Endothelial cell of umbilical vein (primary cell): ENCODE results near the gene TANGO2. TPM values are rescaled to one million over a fixed set of nuclear protein-coding genes. Genes with fewer than 3 reads are reported as not detected.

Source experiments
- BruUV-seq: library from RNA; stranded (reverse); fragments of 400-500 nt; replicated peaks from 2 replicates; lab custom pipeline; 2021; lab: Mats Ljungman, UMichigan
- CTCF ChIA-PET: fragments of 300-600, 350-600 bp; sonication (Branson Sonifier 250); formaldehyde crosslinking; loops from one replicate; lab custom pipeline; 2021; ENCODE audit warnings: antibody characterized with exemption, inconsistent platforms; lab: Charles Lee
- POLR2A ChIA-PET: fragments of 300-600, 350-600 bp; sonication (Branson Sonifier 250); formaldehyde crosslinking; loops from one replicate; lab custom pipeline; 2021; ENCODE audit warnings: antibody characterized with exemption, inconsistent platforms; lab: Charles Lee
- DNase-seq: peaks from one replicate; pipeline ENCODE4 v3.0.0-alpha.2; 2011; ENCODE audit warnings: low read depth, low spot score
- FAIRE-seq: peaks from 2 replicates; lab custom pipeline; 2011; peaks lifted over from hg19 to GRCh38; lab: Jason Lieb, UNC
- H2AFZ ChIP-seq: 2 replicates; pipeline ENCODE4 v1.6.0; 2012; ENCODE audit warnings: low read depth, low read length, control low read depth, inconsistent platforms
- H3K27ac ChIP-seq: 2 replicates; pipeline ENCODE4 v1.5.1; 2011; ENCODE audit warnings: low read depth, mild to moderate bottlenecking, control low read depth, low read length, moderate library complexity; ENCODE audit not compliant: insufficient read depth
- H3K27me3 ChIP-seq, 2 experiments: 2 replicates each; pipeline versions ENCODE4 v1.6.0 to v1.6.1; 2011; ENCODE audit warnings: low read length in 2 of 2, mixed read lengths in 1 of 2; ENCODE audit not compliant: control insufficient read depth in 2 of 2, insufficient read depth in 2 of 2
- H3K36me3 ChIP-seq, 2 experiments: 2 replicates in 1 of 2; 3 replicates in 1 of 2; pipeline ENCODE4 v1.5.1; 2011; ENCODE audit warnings: low read length in 2 of 2, mild to moderate bottlenecking in 1 of 2, moderate library complexity in 1 of 2; ENCODE audit not compliant: control insufficient read depth in 2 of 2, insufficient read depth in 2 of 2; ENCODE audit errors: extremely low read depth in 1 of 2
- H3K4me1 ChIP-seq: 3 replicates; pipeline ENCODE4 v1.5.1; 2011; ENCODE audit warnings: mild to moderate bottlenecking, low read length; ENCODE audit not compliant: control insufficient read depth, insufficient read depth; ENCODE audit errors: extremely low read depth
- H3K4me2 ChIP-seq: 2 replicates; pipeline ENCODE4 v1.6.1; 2011; ENCODE audit warnings: low read length, control low read depth, mixed read lengths; ENCODE audit not compliant: insufficient read depth
- H3K4me3 ChIP-seq, 3 experiments: fragments of 200-600 bp in 1 of 3; sonication (generic), shearing (Covaris generic) in 1 of 3; replicated peaks in 1 of 3; 2 replicates each; pipeline ENCODE4 v1.5.1; 2011 to 2016; ENCODE audit warnings: control low read depth in 3 of 3, low read length in 3 of 3, mild to moderate bottlenecking in 2 of 3, inconsistent platforms in 1 of 3, low read depth in 1 of 3, moderate library complexity in 1 of 3; ENCODE audit not compliant: insufficient read depth in 1 of 3
- H3K79me2 ChIP-seq: 2 replicates; pipeline ENCODE4 v1.6.0; 2012; ENCODE audit warnings: low read length, inconsistent platforms; ENCODE audit not compliant: control insufficient read depth, insufficient read depth
- H3K9ac ChIP-seq: replicated peaks from 2 replicates; pipeline ENCODE3; 2011; ENCODE audit warnings: low read length, control low read depth; ENCODE audit not compliant: insufficient read depth; ENCODE audit errors: extremely low read depth
- H3K9me1 ChIP-seq: replicated peaks from 3 replicates; pipeline ENCODE4 v1.6.0; 2011; ENCODE audit warnings: mild to moderate bottlenecking, low read length; ENCODE audit not compliant: control insufficient read depth, insufficient read depth; ENCODE audit errors: extremely low read depth
- H3K9me3 ChIP-seq: replicated peaks from 2 replicates; pipeline ENCODE4 v1.5.1; 2012; ENCODE audit warnings: low read length, inconsistent platforms; ENCODE audit not compliant: control insufficient read depth, insufficient read depth
- H4K20me1 ChIP-seq: replicated peaks from 2 replicates; pipeline ENCODE3; 2011; ENCODE audit warnings: mild to moderate bottlenecking, low read length; ENCODE audit not compliant: control insufficient read depth, insufficient read depth; ENCODE audit errors: extremely low read depth
- GATA2 ChIP-seq: IDR thresholded peaks from 2 replicates; pipeline ENCODE4 v1.7.0; 2011; ENCODE audit warnings: low read depth, mild to moderate bottlenecking, moderate library complexity, mixed read lengths, low read length; ENCODE audit not compliant: insufficient read length, insufficient read depth
- JUN ChIP-seq: IDR thresholded peaks from 2 replicates; pipeline ENCODE4 v1.6.1; 2011; ENCODE audit warnings: borderline replicate concordance, low read depth; ENCODE audit not compliant: insufficient read length, insufficient read depth
- MAX ChIP-seq: IDR thresholded peaks from 2 replicates; pipeline ENCODE4 v1.6.1; 2011; ENCODE audit not compliant: insufficient read depth, insufficient read length
- MYC ChIP-seq: IDR thresholded peaks from one replicate; pipeline ENCODE4 v1.6.1; 2011; ENCODE audit warnings: mild to moderate bottlenecking, low read depth, low read length
- POLR2A ChIP-seq: IDR thresholded peaks from 2 replicates; pipeline ENCODE4 v1.6.1; 2012; ENCODE audit warnings: low read depth, mild to moderate bottlenecking, control low read depth, low read length
- POLR2AphosphoS5 ChIP-seq: IDR thresholded peaks from 2 replicates; pipeline ENCODE4 v1.6.1; 2012; ENCODE audit warnings: low read depth, mild to moderate bottlenecking, control low read depth, low read length, moderate library complexity; ENCODE audit not compliant: insufficient read depth
- dilution Hi-C: fragments of 300-500 bp; cut with MboI; formaldehyde crosslinking; loops from one replicate; pipeline ENCODE4 v1.15.0; 2019; ENCODE audit warnings: low sequenced_read_pairs; ENCODE audit not compliant: extremely low pct_ligation_motif_present
- intact Hi-C: fragments of 100-400 bp; cut with micrococcal nuclease; formaldehyde crosslinking; loops from one replicate; pipeline ENCODE4 v1.10.0; 2022
- microRNA counts: library from miRNA; unstranded; fragments of <30 nt; microRNA quantifications from one replicate; lab custom pipeline; 2016
- microRNA-seq: library from miRNA; unstranded; fragments of <30 nt; microRNA quantifications from one replicate; pipeline ENCODE4 v1.2.0, GENCODE V29; 2021; ENCODE audit warnings: borderline number of aligned reads, borderline replicate concordance
- polyA plus RNA-seq, 4 experiments: library from polyadenylated mRNA; depleted of rRNA in 3 of 4; stranded (reverse) in 3 of 4; unstranded in 1 of 4; fragments of >200 nt; gene quantifications; 2 replicates each; pipeline versions ENCODE4 v1.2.1 to v1.2.3, GENCODE V29; 2011 to 2012; ENCODE audit warnings: missing spikeins in 1 of 4
- small RNA-seq: library from RNA; depleted of rRNA; stranded (forward); fragments of <200 nt; gene quantifications from one replicate; pipeline ENCODE3, GENCODE V24; 2012; ENCODE audit warnings: low replicate concordance, low read depth; ENCODE audit not compliant: insufficient read depth, insufficient read length
- total RNA-seq: library from RNA; stranded (reverse); gene quantifications from 2 replicates; pipeline ENCODE4 v1.2.3, GENCODE V29; 2021

The TANGO2 gene
- total and polyA plus RNA-seq, 2 donors (not counting 3 experiments of a cell fraction or from before 2014, with no cell fraction given), result 40.0 to 49.3 TPM

GRCh38 chr22:20116376-20116950, 95.6 kb downstream of the TANGO2 start:
- BruUV-seq, result TSS peak; percentile 44
- peak overlapping the region; percentile 92 for H3K9ac ChIP-seq
- peaks cover 22% of the 10 kb centered on the region for H3K4me1 ChIP-seq
- TF ChIP-seq MYC (no peak), POLR2AphosphoS5 (no peak), GATA2 (no peak), POLR2A (no peak), MAX (no peak), JUN (no peak)
- peaks cover 16 to 27% of the 10 kb centered on the region in 2 experiments for H3K36me3 ChIP-seq
- H3K79me2 ChIP-seq, result peaks cover 63% of the 10 kb centered on the region
- no peaks in the 10 kb centered on the region for H4K20me1 ChIP-seq
- H3K9me3 ChIP-seq, result no peaks in the 10 kb centered on the region
- H3K4me2 ChIP-seq, result peak overlapping the region; percentile 69
- ChIA-PET POLR2A (no interaction called here), CTCF (no interaction called here)
- FAIRE-seq (no peak), DNase-seq (no peak)
- dilution Hi-C loops (no loop called here), intact Hi-C loops (no loop called here)
- peak overlapping the region; percentile 67 for H3K27ac ChIP-seq
- peak overlapping the region; percentile 62 to 87 (median 74) for H3K4me3 ChIP-seq
- no peaks in the 10 kb centered on the region for H3K9me1 ChIP-seq
- peak overlapping the region; percentile 75 for H2AFZ ChIP-seq
- H3K27me3 ChIP-seq, result no peaks in the 10 kb centered on the region

MicroRNA genes within 50 kb of the gene (microRNA counts, 767-probe panel; counts per million panel counts)
- microRNA hsa-miR-1306-3p (lab: Ali Mortazavi, UCI) (723 counts per million, percentile 96 among the panel's probes with 10 or more counts), microRNA hsa-miR-185-5p (lab: Ali Mortazavi, UCI) (723 counts per million, percentile 96 among the panel's probes with 10 or more counts)

Small RNAs within 50 kb of the gene (microRNA-seq; reads per million reads assigned to microRNA genes)
- gene MIR185 (64.9 reads per million, percentile 51 among the genes with 10 or more reads in this experiment), gene MIR6816 (not detected)

Small RNAs within 50 kb of the gene (small RNA-seq; reads per million reads assigned to genes)
- 49.9 reads per million, percentile 93 among the genes with 10 or more reads in this experiment for gene MIR185
- gene MIR6816, result not detected
- not detected for gene RF00017

Other genes with a start within 250 kb of the TANGO2 start
- 5.9 and 11.2 TPM in 2 replicates for gene GNB1L, start 166.2 kb upstream of the TANGO2 start, total RNA-seq
- gene GNB1L, start 166.2 kb upstream of the TANGO2 start, polyA plus RNA-seq, result 5.4 and 5.9 TPM in 2 replicates
- 31.9 and 32.1 TPM in 2 replicates for gene RTL10, start 166.2 kb upstream of the TANGO2 start, total RNA-seq
- 40.8 and 54.5 TPM in 2 replicates for gene RTL10, start 166.2 kb upstream of the TANGO2 start, polyA plus RNA-seq
- 221 and 246 TPM in 2 replicates for gene COMT, start 79.3 kb upstream of the TANGO2 start, total RNA-seq
- 537 and 579 TPM in 2 replicates for gene COMT, start 79.3 kb upstream of the TANGO2 start, polyA plus RNA-seq
- gene TXNRD2, start 79.3 kb upstream of the TANGO2 start, total RNA-seq, result 211 and 245 TPM in 2 replicates
- gene TXNRD2, start 79.3 kb upstream of the TANGO2 start, polyA plus RNA-seq, result 440 and 511 TPM in 2 replicates
- 105 and 109 TPM in 2 replicates for gene ARVCF, start 4.3 kb upstream of the TANGO2 start, total RNA-seq
- 81.3 and 83.6 TPM in 2 replicates for gene ARVCF, start 4.3 kb upstream of the TANGO2 start, polyA plus RNA-seq
- 64.2 and 69.7 TPM in 2 replicates for gene DGCR8, start 59.1 kb downstream of the TANGO2 start, total RNA-seq
- gene DGCR8, start 59.1 kb downstream of the TANGO2 start, polyA plus RNA-seq, result 30.7 and 32.7 TPM in 2 replicates
- 237 and 247 TPM in 2 replicates for gene RANBP1, start 95.0 kb downstream of the TANGO2 start, total RNA-seq
- gene RANBP1, start 95.0 kb downstream of the TANGO2 start, polyA plus RNA-seq, result 144 and 228 TPM in 2 replicates
- gene TRMT2A, start 96.1 kb downstream of the TANGO2 start, total RNA-seq, result 50.5 and 51.2 TPM in 2 replicates
- gene TRMT2A, start 96.1 kb downstream of the TANGO2 start, polyA plus RNA-seq, result 61.9 and 73.2 TPM in 2 replicates
- gene ZDHHC8, start 110.7 kb downstream of the TANGO2 start, total RNA-seq, result 128 and 131 TPM in 2 replicates
- 49.8 and 69.9 TPM in 2 replicates for gene ZDHHC8, start 110.7 kb downstream of the TANGO2 start, polyA plus RNA-seq
- gene CCDC188, start 129.9 kb downstream of the TANGO2 start, total RNA-seq, result 9.4 and 11.6 TPM in 2 replicates
- gene CCDC188, start 129.9 kb downstream of the TANGO2 start, polyA plus RNA-seq, result 9.8 and 10.5 TPM in 2 replicates
- gene RTN4R, start 247.2 kb downstream of the TANGO2 start, total RNA-seq, result 1.2 and 1.3 TPM in 2 replicates
- 2.2 and 3.5 TPM in 2 replicates for gene RTN4R, start 247.2 kb downstream of the TANGO2 start, polyA plus RNA-seq